AG08395 (cell line): ENCODE measurements around the gene MXD3.
A peak's percentile ranks its signal among the peaks of the same experiment; 100 is the strongest.

Experiments
- DNase-seq: peaks from one replicate; pipeline ENCODE4 v3.0.0; 2012; ENCODE audit warnings: mixed read lengths, low spot score

The MXD3 gene

GRCh38 chr5:177303121-177303924, 8.4 kb downstream of the MXD3 start, which contains the start of the genes PRELID1 and RAB24:
TSS of gene PRELID1 (plus strand) at chr5:177303799. CDS start at chr5:177303986, 187 bp downstream.
TSS of gene RAB24 (minus strand) at chr5:177303719. CDS start at chr5:177303288, 431 bp downstream.
- DNase-seq, result peak; percentile 93

GRCh38 chr5:177302354-177303110, 9.2 kb downstream of the MXD3 start:
- DNase-seq, result no peak

GRCh38 chr5:177301503-177302165, 10.1 kb downstream of the MXD3 start:
- no peak for DNase-seq

- no peak for DNase-seq
Measured at GRCh38 chr5:177300951-177301350, 10.7 kb downstream of the MXD3 start.

- peak; percentile 55 for DNase-seq
Measured at GRCh38 chr5:177300236-177300880, 11.3 kb downstream of the MXD3 start.

GRCh38 chr5:177299697-177300096, 12.0 kb downstream of the MXD3 start:
- DNase-seq, result no peak

- DNase-seq, result no peak
Measured at GRCh38 chr5:177297922-177298321, 13.8 kb downstream of the MXD3 start.

GRCh38 chr5:177296581-177296980, 15.1 kb downstream of the MXD3 start:
- DNase-seq, result no peak

GRCh38 chr5:177295924-177296323, 15.8 kb downstream of the MXD3 start:
- no peak for DNase-seq

GRCh38 chr5:177294632-177295031, 17.1 kb downstream of the MXD3 start:
- no peak for DNase-seq

- no peak for DNase-seq
Measured at GRCh38 chr5:177293819-177294581, 17.7 kb downstream of the MXD3 start.

- DNase-seq, result no peak
Measured at GRCh38 chr5:177291735-177292134, 20.0 kb downstream of the MXD3 start.

GRCh38 chr5:177290816-177291596, 20.7 kb downstream of the MXD3 start:
- DNase-seq, result no peak

- DNase-seq, result no peak
Measured at GRCh38 chr5:177288191-177288590, 23.5 kb downstream of the MXD3 start.

- no peak for DNase-seq
Measured at GRCh38 chr5:177276886-177277285, 34.8 kb downstream of the MXD3 start.

- no peak for DNase-seq
Measured at GRCh38 chr5:177275883-177276282, 35.8 kb downstream of the MXD3 start.

GRCh38 chr5:177271113-177271512, 40.6 kb downstream of the MXD3 start:
- no peak for DNase-seq

GRCh38 chr5:177270653-177271052, 41.0 kb downstream of the MXD3 start:
- no peak for DNase-seq

- DNase-seq, result no peak
Measured at GRCh38 chr5:177269976-177270375, 41.7 kb downstream of the MXD3 start.

- no peak for DNase-seq
Measured at GRCh38 chr5:177269232-177269895, 42.3 kb downstream of the MXD3 start.
